Anterior cingulate cortex (tissue), 58 donors: Measurements from ENCODE around the gene TRAPPC3L.
"Not testable (repeated sequence)": the region's sequence is repeated elsewhere in the genome, so short reads cannot be mapped to it uniquely, and the experiment has no call there.

Experiments used
- DNase-seq, 58 donors: peaks; one replicate each; lab custom pipeline; 2025; lab: John Stamatoyannopoulos, UW

The TRAPPC3L gene

DNA sequence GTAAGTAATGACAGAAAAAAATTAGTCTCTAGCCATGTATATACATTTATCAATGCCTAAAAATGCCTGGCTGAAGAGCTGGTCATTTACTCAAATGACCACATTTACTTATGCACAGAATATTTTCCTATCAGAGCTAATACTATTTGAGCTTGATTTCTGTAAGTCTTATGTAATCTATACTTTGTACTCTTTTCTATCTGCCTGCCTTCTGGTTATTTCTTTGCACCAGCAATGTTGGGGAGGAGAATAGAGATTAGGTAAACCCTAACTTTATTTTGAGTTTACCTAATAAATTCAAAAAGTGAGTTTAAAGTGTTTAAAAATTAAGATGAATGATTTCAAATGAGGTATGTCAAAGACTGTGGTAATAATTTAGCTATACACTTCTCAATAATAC, 30.3 kb downstream of the TRAPPC3L start:
- no peak for DNase-seq

- no peak for DNase-seq
Observed at GRCh38 chr6:116514111-116514510, 31.4 kb downstream of the TRAPPC3L start.

GRCh38 chr6:116513224-116513875, 32.1 kb downstream of the TRAPPC3L start:
- DNase-seq = no peak

DNA sequence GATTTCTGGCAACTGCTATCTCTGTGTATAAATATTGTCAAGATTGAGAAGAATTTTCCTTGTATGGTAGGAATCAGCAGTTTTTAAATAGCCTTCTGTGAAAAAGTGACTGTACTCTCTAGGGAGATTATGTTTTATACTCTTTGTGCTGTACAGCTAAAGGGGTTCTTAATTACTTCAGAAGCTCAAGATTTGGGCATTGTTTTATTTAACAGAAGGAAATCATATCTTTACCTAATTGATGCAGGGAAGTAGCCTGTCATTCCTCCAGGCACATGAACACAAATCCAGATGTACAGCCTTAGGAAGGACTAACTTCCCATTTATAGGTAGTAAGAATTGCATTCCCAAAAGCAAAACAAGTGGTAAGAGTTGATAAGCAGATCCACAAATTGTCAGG, 32.8 kb downstream of the TRAPPC3L start:
- no peak for DNase-seq

GRCh38 chr6:116512111-116512559, 33.3 kb downstream of the TRAPPC3L start:
- DNase-seq = no peak

- DNase-seq = no peak
Observed at GRCh38 chr6:116511424-116512110, 33.9 kb downstream of the TRAPPC3L start, which contains the start of gene CALHM5. TSS of gene CALHM5 (plus strand) at chr6:116511639. CDS start at chr6:116511697, 58 bp downstream.

- DNase-seq = no peak
Observed at GRCh38 chr6:116508527-116508926, 37.0 kb downstream of the TRAPPC3L start.

- DNase-seq = no peak
Observed at GRCh38 chr6:116507324-116507723, 38.2 kb downstream of the TRAPPC3L start.

- DNase-seq = no peak
Observed at GRCh38 chr6:116500969-116501433, 44.5 kb downstream of the TRAPPC3L start.

DNA sequence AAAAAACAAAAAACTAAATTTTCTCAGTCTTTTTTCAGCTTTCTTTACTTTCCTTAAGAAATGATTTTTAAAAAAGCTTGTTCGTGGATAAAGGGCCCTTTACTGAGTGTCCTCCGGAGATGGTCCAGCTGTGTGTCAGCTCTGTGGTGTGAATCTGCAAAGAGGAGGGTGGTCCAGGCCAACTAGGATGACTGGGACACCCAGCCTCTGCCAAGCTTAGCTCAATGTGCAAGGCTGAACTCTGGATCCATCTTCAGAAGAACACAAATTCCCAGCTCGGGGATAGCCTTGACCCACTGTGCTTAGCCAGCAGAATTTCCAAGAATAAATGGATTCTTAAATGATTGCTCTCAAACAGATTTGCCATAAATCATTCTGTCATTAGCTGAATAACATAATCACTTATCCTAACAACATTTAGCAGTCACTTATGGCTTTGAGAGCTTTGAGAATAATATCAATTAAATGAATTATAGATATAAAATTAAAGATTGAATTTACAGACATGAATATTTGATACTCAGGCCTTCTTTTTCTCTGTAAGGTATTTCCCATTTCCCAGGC, 48.3 kb downstream of the TRAPPC3L start:
- no peak for DNase-seq

DNA sequence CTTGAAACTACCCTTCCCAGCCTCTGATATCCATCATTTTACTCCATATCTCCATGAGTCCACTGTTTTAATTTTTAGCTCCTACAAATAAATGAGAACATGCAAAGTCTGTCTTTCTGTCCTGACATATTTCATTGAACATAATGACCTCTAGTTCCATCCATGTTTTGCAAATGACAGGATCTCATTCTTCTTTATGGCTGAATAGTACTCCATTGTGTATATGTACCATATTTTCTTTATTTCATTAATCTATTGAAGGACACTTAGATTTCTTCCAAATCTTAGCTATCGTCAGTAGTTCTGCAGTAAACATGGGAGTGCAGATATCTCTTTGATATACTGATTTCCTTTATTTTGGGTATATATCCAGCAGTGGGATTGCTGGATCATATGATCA, 50.3 kb downstream of the TRAPPC3L start:
- not testable (repeated sequence) for DNase-seq

GRCh38 chr6:116492331-116493067, 53.0 kb downstream of the TRAPPC3L start:
- no peak for DNase-seq

GRCh38 chr6:116491610-116492330, 53.7 kb downstream of the TRAPPC3L start:
- DNase-seq = no peak

- no peak for DNase-seq
Observed at GRCh38 chr6:116485559-116486184, 59.8 kb downstream of the TRAPPC3L start.

DNA sequence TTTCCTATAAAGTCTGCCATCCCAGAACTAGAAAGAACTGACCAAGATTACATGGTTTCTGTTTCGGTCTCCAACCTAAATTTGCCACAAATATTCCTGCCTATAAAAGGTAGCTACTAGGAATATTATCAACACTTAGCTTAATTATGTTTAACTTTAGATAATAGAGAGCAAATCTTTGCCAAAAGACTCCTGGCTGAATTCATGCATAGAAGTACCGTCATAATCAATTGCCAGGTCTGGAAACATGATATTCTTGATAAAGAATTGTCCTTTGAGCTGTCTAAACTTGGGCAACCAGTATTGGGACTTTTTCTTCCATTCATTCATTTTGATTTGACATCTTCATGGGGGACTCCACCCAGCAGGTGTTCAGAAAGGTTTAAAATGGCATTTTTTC, 61.9 kb downstream of the TRAPPC3L start:
- DNase-seq = no peak

- DNase-seq = no peak
Observed at GRCh38 chr6:116482780-116483179, 62.7 kb downstream of the TRAPPC3L start.

GRCh38 chr6:116476002-116476678, 69.3 kb downstream of the TRAPPC3L start:
- DNase-seq = no peak

DNA sequence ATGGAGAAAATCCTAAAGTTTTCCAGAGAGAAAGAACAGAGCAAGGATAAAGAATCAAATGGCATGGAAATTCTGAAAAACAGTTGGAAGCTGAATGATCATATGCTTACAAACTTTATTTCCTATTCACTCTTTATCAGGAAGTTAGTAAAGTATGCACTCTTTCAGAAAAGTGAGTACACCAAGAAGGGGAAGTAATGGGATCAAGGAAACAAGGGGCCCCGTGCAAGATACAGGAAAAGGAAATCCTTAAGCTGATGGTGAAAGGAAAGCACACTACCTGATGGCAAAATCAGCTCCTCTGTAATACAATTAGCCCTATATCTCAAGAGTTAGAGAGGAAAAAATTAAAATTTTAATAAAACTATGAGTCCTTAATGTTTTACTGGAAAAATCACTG, 70.3 kb downstream of the TRAPPC3L start:
- no peak for DNase-seq

DNA sequence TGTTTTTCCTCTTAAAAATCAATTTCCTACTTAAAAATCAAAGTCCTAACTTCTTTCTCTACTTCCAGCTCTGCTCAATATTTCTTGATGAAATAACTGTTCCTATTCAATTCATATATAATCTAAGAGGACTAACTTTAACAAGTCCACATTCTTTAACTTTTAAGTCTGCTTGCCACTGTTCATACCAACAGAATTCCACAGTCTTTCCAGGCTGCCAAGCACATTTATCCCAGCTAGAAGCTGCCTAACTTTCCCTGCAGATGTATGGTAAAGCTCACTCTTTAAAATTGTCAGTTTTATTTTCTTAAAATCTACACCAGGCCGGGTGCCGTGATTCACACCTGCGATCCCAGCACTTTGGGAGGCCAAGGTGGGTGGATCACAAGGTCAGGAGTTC, 72.8 kb downstream of the TRAPPC3L start:
- DNase-seq = no peak
